Liver (tissue), 9 donors: ENCODE results near the gene TMEM51. TPM values are rescaled to one million over a fixed set of nuclear protein-coding genes. Genes with fewer than 3 reads are reported as not detected.

Experiments used
- DNase-seq: peaks from one replicate; pipeline ENCODE4 v3.0.0-alpha.2; 2017; ENCODE audit warnings: low spot score
- H3K27ac ChIP-seq, 2 donors: one replicate each; pipeline ENCODE4 v1.7.0; 2013; ENCODE audit warnings: inconsistent platforms in 2 of 2, low read length in 2 of 2, control low read depth in 1 of 2, low read depth in 1 of 2, mild to moderate bottlenecking in 1 of 2
- H3K27me3 ChIP-seq, 4 donors: one replicate each; pipeline versions ENCODE4 v1.6.1 to v1.7.0; 2013; ENCODE audit warnings: low read length in 3 of 4, inconsistent platforms in 1 of 4, mild to moderate bottlenecking in 1 of 4, moderate library complexity in 1 of 4; ENCODE audit not compliant: control insufficient read depth in 4 of 4, insufficient read depth in 4 of 4
- H3K36me3 ChIP-seq, 4 donors: one replicate each; pipeline versions ENCODE4 v1.6.1 to v1.7.0; 2013; ENCODE audit warnings: low read length in 3 of 4, mild to moderate bottlenecking in 3 of 4, low read depth in 1 of 4, moderate library complexity in 1 of 4; ENCODE audit not compliant: control insufficient read depth in 4 of 4, insufficient read depth in 3 of 4
- H3K4me1 ChIP-seq, 4 donors: one replicate each; pipeline versions ENCODE4 v1.6.1 to v1.7.0; 2013; ENCODE audit warnings: low read length in 3 of 4, mild to moderate bottlenecking in 3 of 4, moderate library complexity in 1 of 4; ENCODE audit not compliant: control insufficient read depth in 4 of 4, insufficient read depth in 4 of 4
- H3K4me3 ChIP-seq, 3 donors: one replicate each; pipeline versions ENCODE4 v1.6.1 to v1.7.0; 2013; ENCODE audit warnings: low read length in 3 of 3, control low read depth in 1 of 3, low read depth in 1 of 3, mild to moderate bottlenecking in 1 of 3
- H3K9ac ChIP-seq, 2 donors: one replicate each; pipeline ENCODE4 v1.7.0; 2013; ENCODE audit warnings: low read length in 2 of 2, mild to moderate bottlenecking in 2 of 2, moderate library complexity in 2 of 2, control low read depth in 1 of 2, low read depth in 1 of 2
- H3K9me3 ChIP-seq, 4 donors: one replicate each; pipeline versions ENCODE4 v1.6.1 to v1.7.0; 2013; ENCODE audit warnings: low read length in 3 of 4; ENCODE audit not compliant: control insufficient read depth in 4 of 4
- ATF3 ChIP-seq: IDR thresholded peaks from 2 replicates; pipeline ENCODE4 v1.6.1; 2016; ENCODE audit warnings: antibody characterized with exemption
- CTCF ChIP-seq: fragments of 150-350 bp; IDR thresholded peaks from 2 replicates; pipeline ENCODE4 v1.5.1; 2017; ENCODE audit warnings: improper control_type of control experiment, low read depth, low read length; ENCODE audit not compliant: missing input control
- EGR1 ChIP-seq, 2 donors: IDR thresholded peaks; 2 replicates each; pipeline ENCODE4 v1.6.1; 2016 to 2018; ENCODE audit warnings: antibody characterized with exemption in 2 of 2, low read depth in 2 of 2
- FOXA1 ChIP-seq: IDR thresholded peaks from 2 replicates; pipeline ENCODE4 v1.6.1; 2016; ENCODE audit warnings: antibody characterized with exemption
- FOXA2 ChIP-seq: IDR thresholded peaks from 2 replicates; pipeline ENCODE4 v1.6.1; 2016; ENCODE audit warnings: antibody characterized with exemption
- GABPA ChIP-seq, 2 donors: IDR thresholded peaks in 1 of 2; conservative IDR thresholded peaks in 1 of 2; 2 replicates each; pipeline ENCODE4 v1.6.1; 2016; ENCODE audit warnings: antibody characterized with exemption in 2 of 2, mild to moderate bottlenecking in 1 of 2, moderate library complexity in 1 of 2
- HNF4A ChIP-seq, 2 donors: conservative IDR thresholded peaks; 2 replicates each; pipeline ENCODE4 v1.6.1; 2016; ENCODE audit warnings: antibody characterized with exemption in 2 of 2, mild to moderate bottlenecking in 2 of 2
- HNF4G ChIP-seq: IDR thresholded peaks from 2 replicates; pipeline ENCODE4 v1.6.1; 2016; ENCODE audit warnings: antibody characterized with exemption
- MAX ChIP-seq: IDR thresholded peaks from 2 replicates; pipeline ENCODE4 v1.6.1; 2016; ENCODE audit warnings: antibody characterized with exemption
- NR2F2 ChIP-seq: IDR thresholded peaks from 2 replicates; pipeline ENCODE4 v1.6.1; 2016; ENCODE audit warnings: antibody characterized with exemption
- REST ChIP-seq: IDR thresholded peaks from 2 replicates; pipeline ENCODE4 v1.6.1; 2016; ENCODE audit warnings: antibody characterized with exemption, mild to moderate bottlenecking
- RXRA ChIP-seq, 2 donors: IDR thresholded peaks; 2 replicates each; pipeline ENCODE4 v1.6.1; 2017 to 2018; ENCODE audit warnings: antibody characterized with exemption in 2 of 2, mild to moderate bottlenecking in 1 of 2
- TAF1 ChIP-seq: conservative IDR thresholded peaks from 2 replicates; pipeline ENCODE4 v1.6.1; 2016; ENCODE audit warnings: antibody characterized with exemption, mild to moderate bottlenecking
- YY1 ChIP-seq: IDR thresholded peaks from 2 replicates; pipeline ENCODE4 v1.6.1; 2016; ENCODE audit warnings: antibody characterized with exemption, mild to moderate bottlenecking
- ZBTB33 ChIP-seq: IDR thresholded peaks from 2 replicates; pipeline ENCODE4 v1.6.1; 2016; ENCODE audit warnings: antibody characterized with exemption
- WGBS: extraction: QIAGEN DNeasy Blood & Tissue Kit; methylation state at CpG from one replicate; pipeline ENCODE4 v1.1.7; 2013; 5-methylcytosine and 5-hydroxymethylcytosine counted together
- polyA plus RNA-seq, 2 donors: library from polyadenylated mRNA; stranded (reverse) in 1 of 2; unstranded in 1 of 2; fragments of 200-250 nt in 1 of 2; fragments of >200 nt in 1 of 2; fragmentation: Nextera tagmentation in 1 of 2; extraction: Ambion mirVana in 1 of 2; gene quantifications; one replicate each; pipeline versions ENCODE4 v1.2.1 to v1.2.3, GENCODE V29; 2013 to 2015
- total RNA-seq, 2 donors: library from RNA; depleted of rRNA; stranded (reverse); fragments of >200 nt; gene quantifications; one replicate each; pipeline ENCODE4 v1.2.3, GENCODE V29; 2014
- donor health status: healthy.
- donor health status: healthy.
- donor health status: healthy.
- donor health status: healthy.
- donor health status: healthy.

The TMEM51 gene
- total and polyA plus RNA-seq, 4 donors = 1.3 to 2.7 (median 1.9) TPM

GRCh38 chr1:15187175-15188129 is 33.9 kb downstream of the TMEM51 start:
- WGBS = 74% methylated on average over 15 of the region's 15 CpGs
- Histone ChIP-seq H3K4me1 (no peaks in the 10 kb centered on the region), H3K4me3 (no peak overlapping the region), H3K36me3 (no peaks in the 10 kb centered on the region), H3K9me3 (no peaks in the 10 kb centered on the region), H3K27me3 (peaks cover 0 to 2% (median 0%) of the 10 kb centered on the region in 4 donors), H3K9ac (no peak overlapping the region), H3K27ac (peak overlapping the region in 1 of 2 donors; percentile 25)
- DNase-seq = no peak
- TF ChIP-seq ZBTB33 (no peak), ATF3 (no peak), MAX (no peak), REST (no peak), FOXA1 (no peak), NR2F2 (peak; percentile 41), CTCF (no peak), YY1 (no peak), HNF4G (no peak), RXRA (IDR thresholded peaks at IDR 0.05) (peak; percentile 60 to 72)

- Histone ChIP-seq H3K36me3 (no peaks in the 10 kb centered on the region), H3K9ac (no peak overlapping the region), H3K9me3 (no peaks in the 10 kb centered on the region), H3K27me3 (peaks cover 0 to 2% (median 0%) of the 10 kb centered on the region in 4 donors), H3K4me3 (no peak overlapping the region), H3K27ac (no peak overlapping the region), H3K4me1 (no peaks in the 10 kb centered on the region)
- TF ChIP-seq GABPA (IDR thresholded peaks at IDR 0.05 in 1 of 2, conservative IDR thresholded peaks at IDR 0.05 in 1 of 2) (no peak), FOXA2 (no peak), NR2F2 (no peak), FOXA1 (no peak), HNF4A (conservative IDR thresholded peaks at IDR 0.05) (no peak), HNF4G (no peak), TAF1 (no peak), EGR1 (IDR thresholded peaks at IDR 0.05; ENCODE audit: low read depth in 2 of 2) (no peak), RXRA (IDR thresholded peaks at IDR 0.05) (no peak), REST (no peak)
- DNase-seq = no peak
- WGBS = 78% methylated on average over 4 of the region's 4 CpGs
Measured at GRCh38 chr1:15188130-15188524, 34.6 kb downstream of the TMEM51 start.
